ENCODE results near the gene CLEC3B. TPM values are rescaled to one million over a fixed set of nuclear protein-coding genes. Genes with fewer than 3 reads are reported as not detected.

CLEC3B gene
- total RNA-seq, 1 donor from 2014 or later, result 217 TPM

DNA sequence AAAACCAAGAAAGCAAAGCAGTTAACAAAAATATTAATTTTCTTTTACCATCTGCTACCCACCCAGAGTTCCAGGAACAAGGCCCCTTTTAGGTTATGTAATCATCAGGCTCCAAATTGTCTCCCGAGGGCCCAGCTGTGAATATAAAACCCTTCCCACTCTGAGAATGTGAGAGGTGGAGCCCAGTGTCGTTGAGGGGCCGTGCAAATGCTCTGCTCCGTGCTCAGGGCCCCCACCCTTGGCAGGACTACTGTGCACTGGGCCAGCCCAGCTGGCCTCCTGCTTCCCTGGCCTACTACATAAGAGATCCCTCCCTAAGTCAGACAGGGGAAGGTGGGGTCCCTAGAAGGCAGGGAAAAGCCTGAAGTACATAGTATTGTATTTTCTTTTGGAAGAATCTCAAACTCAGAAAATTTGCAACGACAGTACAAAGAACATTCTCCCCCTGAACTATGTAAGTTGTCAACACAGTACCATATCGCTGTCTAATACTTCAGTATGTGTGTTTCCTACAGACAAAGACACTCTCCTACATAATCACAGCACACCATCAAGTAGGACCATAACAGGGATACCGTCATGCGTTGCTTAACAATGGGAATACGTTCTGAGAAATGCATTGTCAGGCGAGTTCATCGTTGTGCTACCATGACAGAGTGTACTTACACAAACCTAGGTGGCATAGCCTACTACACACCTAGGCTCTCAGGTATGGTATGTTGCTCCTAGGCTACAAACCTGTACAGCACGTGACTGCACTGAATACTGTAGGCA is 4.4 kb upstream of the CLEC3B start:
- H3K27ac ChIP-seq, result peak overlapping the region; percentile 41
- intact Hi-C loops (cut with DNase I), result no loop called here
- H3K4me3 ChIP-seq, result no peak overlapping the region
- ATAC-seq (peak; percentile 43 to 65), DNase-seq (no peak)
- H3K4me1 ChIP-seq, result peaks cover 51% of the 10 kb centered on the region
- H3K27me3 ChIP-seq (ENCODE audit: low read depth), result no peaks in the 10 kb centered on the region
- TF ChIP-seq, protein P1, sequence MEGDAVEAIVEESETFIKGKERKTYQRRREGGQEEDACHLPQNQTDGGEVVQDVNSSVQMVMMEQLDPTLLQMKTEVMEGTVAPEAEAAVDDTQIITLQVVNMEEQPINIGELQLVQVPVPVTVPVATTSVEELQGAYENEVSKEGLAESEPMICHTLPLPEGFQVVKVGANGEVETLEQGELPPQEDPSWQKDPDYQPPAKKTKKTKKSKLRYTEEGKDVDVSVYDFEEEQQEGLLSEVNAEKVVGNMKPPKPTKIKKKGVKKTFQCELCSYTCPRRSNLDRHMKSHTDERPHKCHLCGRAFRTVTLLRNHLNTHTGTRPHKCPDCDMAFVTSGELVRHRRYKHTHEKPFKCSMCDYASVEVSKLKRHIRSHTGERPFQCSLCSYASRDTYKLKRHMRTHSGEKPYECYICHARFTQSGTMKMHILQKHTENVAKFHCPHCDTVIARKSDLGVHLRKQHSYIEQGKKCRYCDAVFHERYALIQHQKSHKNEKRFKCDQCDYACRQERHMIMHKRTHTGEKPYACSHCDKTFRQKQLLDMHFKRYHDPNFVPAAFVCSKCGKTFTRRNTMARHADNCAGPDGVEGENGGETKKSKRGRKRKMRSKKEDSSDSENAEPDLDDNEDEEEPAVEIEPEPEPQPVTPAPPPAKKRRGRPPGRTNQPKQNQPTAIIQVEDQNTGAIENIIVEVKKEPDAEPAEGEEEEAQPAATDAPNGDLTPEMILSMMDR (IDR thresholded peaks at IDR 0.05), result no peak
- H3K36me3 ChIP-seq, result no peaks in the 10 kb centered on the region
- no peaks in the 10 kb centered on the region for H3K9me3 ChIP-seq

DNA sequence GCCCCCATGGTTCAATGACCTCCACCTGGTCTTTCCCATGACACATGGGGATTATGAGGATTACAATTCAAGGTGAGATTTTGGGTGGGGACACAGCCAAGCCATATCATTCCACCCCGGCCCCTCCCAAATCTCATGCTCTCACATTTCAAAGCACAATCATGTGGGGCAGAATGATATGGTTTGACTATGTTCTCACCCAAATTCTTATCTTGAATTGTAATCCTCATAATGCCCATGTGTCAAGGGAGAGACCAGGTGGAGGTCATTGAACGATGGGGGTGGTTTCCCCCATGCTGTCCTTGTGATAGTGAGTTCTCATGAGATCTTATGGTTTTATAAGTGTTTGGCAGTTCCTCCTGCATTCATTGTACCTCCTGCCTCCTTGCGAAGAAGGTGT is 2.4 kb upstream of the CLEC3B start:
- Histone ChIP-seq H3K27ac (no peak overlapping the region), H3K9me3 (no peaks in the 10 kb centered on the region), H3K36me3 (no peaks in the 10 kb centered on the region), H3K27me3 (ENCODE audit: low read depth) (no peaks in the 10 kb centered on the region), H3K4me3 (no peak overlapping the region), H3K4me1 (peaks cover 33% of the 10 kb centered on the region)
- TF ChIP-seq, protein P1 (IDR thresholded peaks at IDR 0.05), result no peak
- intact Hi-C loops (cut with DNase I), result no loop called here
- no peak for DNase-seq
- no peak for ATAC-seq

DNA sequence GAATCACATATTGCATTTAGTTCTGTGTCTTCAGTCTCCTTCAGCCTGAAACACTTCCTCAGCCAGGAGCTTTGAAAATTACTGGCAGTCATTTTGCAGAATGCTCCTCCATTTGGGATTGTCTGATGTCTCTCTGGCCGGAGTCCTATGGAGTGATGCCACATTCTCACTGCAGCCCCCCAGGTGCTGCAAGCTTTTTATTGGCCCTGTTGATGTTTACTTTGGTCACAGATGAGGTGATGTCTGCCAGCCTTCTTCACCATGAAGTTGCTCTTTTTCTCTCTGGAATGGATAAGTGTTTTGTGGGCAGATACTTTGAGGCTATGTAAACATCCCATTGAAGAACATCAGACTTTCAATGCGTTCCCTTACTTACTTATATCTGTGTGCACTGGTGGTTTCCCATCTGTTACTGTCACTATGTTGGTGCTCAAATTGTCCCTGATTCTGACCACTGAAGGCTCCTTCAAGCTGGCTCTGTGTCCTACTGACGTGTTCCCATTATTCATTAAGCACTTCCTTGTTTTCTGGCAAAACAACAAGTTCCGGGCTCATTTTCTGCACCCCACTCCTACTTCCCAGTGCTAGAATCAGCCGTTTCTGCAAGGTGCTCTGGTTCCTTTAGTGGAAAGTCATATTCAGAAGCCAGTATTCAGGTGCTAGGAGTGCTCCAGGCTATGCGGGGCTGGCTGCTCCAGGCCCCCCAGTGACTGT is 1.4 kb upstream of the CLEC3B start:
- Histone ChIP-seq H3K9me3 (no peaks in the 10 kb centered on the region), H3K27me3 (ENCODE audit: low read depth) (no peaks in the 10 kb centered on the region), H3K27ac (peak overlapping the region; percentile 77), H3K36me3 (no peaks in the 10 kb centered on the region), H3K4me1 (peaks cover 35% of the 10 kb centered on the region), H3K4me3 (no peak overlapping the region)
- TF ChIP-seq, protein P1 (IDR thresholded peaks at IDR 0.05), result no peak
- ATAC-seq (peak; percentile 6 to 38), DNase-seq (no peak)
- intact Hi-C loops (cut with DNase I), result no loop called here

DNA sequence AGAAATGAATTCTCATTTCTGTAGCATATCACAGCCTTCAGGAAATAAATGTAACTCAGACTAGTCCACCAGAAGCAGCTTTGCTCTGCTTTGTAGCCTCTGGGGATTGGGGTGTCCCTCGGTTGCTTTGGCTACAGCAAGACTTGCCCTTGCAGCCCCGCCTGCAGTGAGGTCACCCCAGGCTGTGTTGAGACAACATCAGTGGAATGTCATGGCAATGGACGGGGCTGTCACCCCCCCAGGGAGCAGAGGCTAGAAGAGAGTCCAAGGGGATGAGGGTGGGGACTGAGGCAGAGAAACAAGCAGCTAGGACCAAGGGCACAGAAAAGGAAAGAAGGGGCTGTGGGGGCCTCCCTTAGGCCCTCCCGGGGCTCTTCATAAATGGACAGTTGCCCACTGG is 854 bp downstream of the CLEC3B start:
- Histone ChIP-seq H3K27me3 (ENCODE audit: low read depth) (no peaks in the 10 kb centered on the region), H3K36me3 (peaks cover 10% of the 10 kb centered on the region), H3K9me3 (no peaks in the 10 kb centered on the region), H3K4me1 (peaks cover 33% of the 10 kb centered on the region), H3K27ac (peak overlapping the region; percentile 77), H3K4me3 (peak overlapping the region; percentile 52)
- ATAC-seq (peak; percentile 49 to 58), DNase-seq (peak; percentile 57)
- TF ChIP-seq, protein P1 (IDR thresholded peaks at IDR 0.05), result no peak
- intact Hi-C loops (cut with DNase I), result no loop called here

DNA sequence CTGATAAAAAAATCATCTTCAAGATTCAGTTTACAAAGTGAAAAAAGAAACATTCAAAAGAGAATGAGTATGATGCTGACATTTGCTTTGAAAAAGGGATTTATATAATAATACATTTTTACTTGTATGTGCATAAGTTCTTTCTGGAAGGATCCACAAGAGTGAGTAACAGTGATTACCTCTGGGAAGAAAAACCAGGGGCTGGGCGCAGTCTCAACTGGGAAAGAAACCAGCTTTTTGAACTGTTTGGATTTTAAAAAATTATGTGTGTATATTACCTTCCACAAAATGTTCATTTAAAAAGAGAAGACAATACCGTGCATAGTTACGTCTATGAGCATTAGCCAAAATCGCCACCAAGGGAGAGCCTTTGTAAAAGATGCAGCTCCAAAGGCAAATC is 1.3 kb downstream of the CLEC3B start:
- Histone ChIP-seq H3K27ac (peak overlapping the region; percentile 77), H3K4me1 (peaks cover 32% of the 10 kb centered on the region), H3K36me3 (peaks cover 12% of the 10 kb centered on the region), H3K4me3 (peak overlapping the region; percentile 52), H3K9me3 (no peaks in the 10 kb centered on the region), H3K27me3 (ENCODE audit: low read depth) (no peaks in the 10 kb centered on the region)
- DNase-seq (no peak), ATAC-seq (no peak)
- intact Hi-C loops (cut with DNase I), result no loop called here
- TF ChIP-seq, protein P1 (IDR thresholded peaks at IDR 0.05), result no peak

Measured in lower lobe of right lung (tissue), 2 donors.